WI38 (cell line): Measurements from ENCODE around the gene SLC43A2.

Experiments used
- H3K4me3 ChIP-seq: 2 replicates; pipeline ENCODE4 v1.5.1; 2011; ENCODE audit warnings: low read depth, mild to moderate bottlenecking, control low read depth, low read length
- CTCF ChIP-seq: IDR thresholded peaks from 2 replicates; pipeline ENCODE4 v1.5.1; 2012; ENCODE audit warnings: low read depth, mild to moderate bottlenecking, control low read depth, low read length

SLC43A2 gene

GRCh38 chr17:1640329-1641064 lies 11.9 kb upstream of the SLC43A2 start:
- no peak for TF ChIP-seq CTCF
- H3K4me3 ChIP-seq: no peak overlapping the region

DNA sequence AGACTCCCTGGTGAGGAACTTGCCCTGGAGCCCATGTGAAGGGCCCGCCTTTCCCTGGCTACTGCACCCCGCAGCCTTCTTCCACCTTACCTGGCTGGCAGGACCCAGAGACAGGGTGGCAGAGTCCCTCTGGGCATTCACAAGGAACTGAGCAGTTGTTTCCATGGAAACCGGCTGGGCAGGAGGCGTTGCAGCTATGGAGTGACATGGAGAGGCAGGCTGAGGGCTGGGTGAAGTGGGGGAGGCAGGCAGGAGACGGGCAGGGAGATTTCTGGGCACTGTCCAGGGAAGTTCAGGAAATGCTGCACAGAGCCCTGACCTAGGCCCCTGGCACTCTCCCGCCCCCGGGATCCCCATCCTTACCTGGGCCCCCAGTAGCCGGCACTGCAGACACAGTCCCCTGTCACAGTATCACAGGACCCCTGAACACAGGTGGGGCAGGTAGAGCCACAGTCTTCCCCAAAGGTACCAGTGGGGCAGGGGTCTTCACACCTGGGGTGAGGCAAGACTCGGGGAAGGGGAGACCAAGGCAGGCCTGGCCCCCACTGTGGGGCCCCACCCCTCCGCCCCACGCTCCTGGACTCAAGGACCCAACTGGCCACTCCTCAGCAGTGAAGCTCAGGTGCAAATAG lies 11.0 kb upstream of the SLC43A2 start:
- no peak overlapping the region for H3K4me3 ChIP-seq
- no peak for TF ChIP-seq CTCF

DNA sequence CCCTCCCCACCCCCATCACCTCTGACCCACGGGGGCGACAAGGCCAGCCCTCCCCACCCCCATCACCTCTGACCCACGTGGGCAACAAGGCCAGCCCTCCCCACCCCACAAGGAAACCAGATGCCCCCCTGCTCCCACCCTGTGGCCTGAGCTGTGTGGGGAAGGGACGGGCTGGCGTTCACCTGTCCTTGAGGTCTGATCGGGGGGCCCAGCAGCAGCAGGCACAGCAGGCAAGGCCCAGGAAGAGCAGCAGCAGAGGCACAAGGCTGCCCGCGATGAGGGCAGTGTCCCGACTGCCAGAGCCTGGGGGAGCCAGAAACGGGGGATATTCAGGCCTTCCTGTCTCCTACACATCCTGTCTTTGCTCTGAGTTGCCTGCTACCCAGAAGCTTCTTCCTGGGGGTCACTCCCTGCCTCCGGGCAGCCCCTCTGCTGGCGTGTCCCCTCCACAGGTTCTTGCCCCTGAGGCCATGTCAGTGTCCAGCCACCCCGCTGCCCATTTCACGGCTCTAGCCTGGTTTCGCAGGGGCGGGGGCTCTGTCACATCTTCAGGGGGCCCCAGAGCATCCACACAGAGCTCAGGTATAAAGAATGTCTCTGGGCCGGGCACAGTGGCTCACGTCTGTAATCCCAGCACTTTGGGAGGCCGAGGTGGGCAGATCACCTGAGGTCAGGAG lies 10.1 kb upstream of the SLC43A2 start:
- H3K4me3 ChIP-seq: no peak overlapping the region
- TF ChIP-seq CTCF: no peak

DNA sequence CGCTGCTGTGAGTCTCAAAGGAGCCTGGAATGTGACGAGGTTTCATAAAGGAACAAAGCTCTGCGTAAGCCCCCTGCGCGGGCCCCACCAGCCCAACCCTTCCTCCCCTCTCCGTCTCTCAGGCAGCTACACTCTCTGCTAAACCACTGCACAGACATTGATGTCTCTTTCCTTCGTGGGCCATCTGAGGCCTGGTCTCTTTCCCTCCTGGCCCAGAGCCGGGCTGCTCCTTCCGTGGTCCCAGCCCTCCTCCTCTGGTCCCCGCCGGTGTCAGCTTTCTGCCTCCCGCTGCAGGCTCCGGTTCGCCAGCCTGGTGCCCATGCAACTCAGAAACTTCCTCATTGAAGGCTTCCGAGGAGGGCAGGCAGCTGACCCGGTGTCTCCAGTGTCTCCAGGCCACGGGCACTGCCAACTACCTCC lies 9.5 kb upstream of the SLC43A2 start:
- H3K4me3 ChIP-seq: no peak overlapping the region
- TF ChIP-seq CTCF: no peak

DNA sequence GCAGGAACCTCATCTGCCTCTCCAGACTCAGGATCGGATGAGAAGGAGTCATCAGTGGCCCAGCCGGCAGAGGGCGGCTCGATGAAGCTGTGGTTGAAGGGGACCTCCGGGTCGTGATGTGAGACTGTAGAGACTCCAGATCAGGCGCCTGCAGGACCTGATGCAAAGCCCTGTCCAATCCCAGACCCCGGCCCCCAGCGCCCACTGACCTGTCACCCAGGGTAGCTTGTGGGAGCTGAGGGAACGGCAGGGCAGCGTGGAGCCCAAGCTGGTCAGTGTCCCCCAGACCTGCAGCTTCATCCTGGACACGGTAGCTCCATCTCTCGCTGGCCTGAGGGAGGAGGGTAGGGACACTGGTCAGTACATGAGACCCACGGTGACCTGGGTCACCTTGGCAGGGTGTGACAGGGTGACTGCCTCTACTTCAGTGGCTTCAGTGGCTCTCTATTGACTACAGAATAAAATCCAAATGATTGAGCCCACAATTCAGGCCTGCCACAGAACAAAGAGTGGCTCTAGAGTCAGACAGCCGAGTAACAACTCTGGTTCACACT lies 8.2 kb upstream of the SLC43A2 start:
- no peak for TF ChIP-seq CTCF
- H3K4me3 ChIP-seq: no peak overlapping the region

DNA sequence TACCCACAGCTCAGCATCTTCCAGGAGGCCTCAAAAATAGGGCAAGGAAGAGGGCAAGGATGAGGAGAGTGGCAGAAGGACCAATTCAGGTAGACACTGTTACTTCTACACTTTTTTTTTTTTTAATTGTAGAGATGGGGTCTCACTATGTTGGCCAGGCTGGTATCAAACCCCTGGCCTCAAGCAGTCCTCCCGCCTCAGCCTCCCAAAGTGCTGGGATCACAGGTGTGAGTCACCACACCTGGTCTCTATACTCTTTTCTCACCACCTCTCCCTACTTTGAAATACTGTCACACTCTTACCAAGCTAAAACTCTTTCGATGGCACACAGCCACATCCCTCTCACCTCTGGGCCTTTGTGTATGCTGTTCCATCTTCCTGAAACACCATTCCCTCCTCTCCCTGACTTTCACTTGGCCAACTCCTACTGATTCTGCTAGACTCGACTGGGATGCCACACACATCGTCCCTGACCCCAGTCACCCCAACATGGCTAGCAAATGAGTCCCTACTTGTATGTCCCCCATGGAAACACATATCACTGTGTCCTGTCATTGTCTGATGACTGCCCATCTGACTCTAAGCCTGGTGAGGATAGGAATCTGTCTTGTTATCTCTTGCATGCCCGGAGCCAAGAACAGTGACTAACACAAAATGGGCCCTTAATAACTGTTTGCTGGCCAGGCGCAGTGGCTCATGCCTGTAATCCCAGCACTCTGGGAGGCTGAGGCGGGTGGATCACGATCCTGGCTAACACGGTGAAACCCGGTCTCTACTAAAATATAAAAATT lies 7.2 kb upstream of the SLC43A2 start:
- no peak for TF ChIP-seq CTCF
- no peak overlapping the region for H3K4me3 ChIP-seq
